Stimulated activated CD4-positive, alpha-beta T cell treated with anti-CD3 and anti-CD28 coated beads, TNF-alpha, amount 100 ng/mL, for 24 hours (primary cell): ENCODE data around the gene SCAPER.

Experiments
- DNase-seq, 3 experiments: peaks; one replicate each; pipeline ENCODE4 v3.0.0-alpha.2; 2020; ENCODE audit warnings: low read depth in 3 of 3

The SCAPER gene

GRCh38 chr15:76905013-76905839, at the start of gene SCAPER:
Gene SCAPER (minus strand): TSS chr15:76905340. CDS start chr15:76883817, 21,523 bp downstream.
- DNase-seq: peak; percentile 78 to 94 (median 83)

- no peak for DNase-seq
Observed at GRCh38 chr15:76954744-76955143, 49.6 kb upstream of the SCAPER start.

- no peak for DNase-seq
Observed at GRCh38 chr15:76953913-76954312, 48.8 kb upstream of the SCAPER start.

- DNase-seq: no peak
Observed at GRCh38 chr15:76951220-76951619, 46.1 kb upstream of the SCAPER start.

GRCh38 chr15:76947454-76947853, 42.3 kb upstream of the SCAPER start:
- no peak for DNase-seq

GRCh38 chr15:76945494-76946093, 40.5 kb upstream of the SCAPER start:
- no peak for DNase-seq

GRCh38 chr15:76942331-76942730, 37.2 kb upstream of the SCAPER start:
- no peak for DNase-seq

- DNase-seq: no peak
Observed at GRCh38 chr15:76941636-76942035, 36.5 kb upstream of the SCAPER start.

GRCh38 chr15:76939715-76940114, 34.6 kb upstream of the SCAPER start:
- DNase-seq: no peak

GRCh38 chr15:76938752-76939151, 33.6 kb upstream of the SCAPER start:
- no peak for DNase-seq

- no peak for DNase-seq
Observed at GRCh38 chr15:76936671-76937070, 31.5 kb upstream of the SCAPER start.

GRCh38 chr15:76935620-76936019, 30.5 kb upstream of the SCAPER start:
- no peak for DNase-seq

GRCh38 chr15:76932135-76932966, 27.2 kb upstream of the SCAPER start:
- DNase-seq: no peak

GRCh38 chr15:76931397-76932134, 26.4 kb upstream of the SCAPER start, which contains the start of gene RCN2:
Gene RCN2 (plus strand): TSS chr15:76931749. CDS start chr15:76931842, 93 bp downstream.
- peak; percentile 83 to 95 (median 85) for DNase-seq

- DNase-seq: no peak
Observed at GRCh38 chr15:76930831-76931396, 25.8 kb upstream of the SCAPER start.

GRCh38 chr15:76929011-76929760, 24.0 kb upstream of the SCAPER start:
- DNase-seq: no peak

GRCh38 chr15:76928201-76928600, 23.1 kb upstream of the SCAPER start:
- DNase-seq: no peak

- DNase-seq: no peak
Observed at GRCh38 chr15:76916369-76916768, 11.2 kb upstream of the SCAPER start.

GRCh38 chr15:76913737-76914136, 8.6 kb upstream of the SCAPER start:
- DNase-seq: no peak

GRCh38 chr15:76912430-76912829, 7.3 kb upstream of the SCAPER start:
- DNase-seq: no peak
